Measurements from ENCODE around the gene MBOAT7. TPM values are rescaled to one million over a fixed set of nuclear protein-coding genes. Genes with fewer than 3 reads are reported as not detected.

MBOAT7 gene
- total and polyA plus RNA-seq, 2 of the 8 experiments (the other 6 are each of a cell fraction or from before 2014, with no cell fraction given), result 85.5 to 90.9 TPM

- ChIA-PET POLR2A (ENCODE audit: partially characterized antibody) (interaction anchor here (23.4 to 28.7 kb wide), 2 partner anchors 8 to 10 kb away, joined by 909 read pairs; partner anchors contain the start of genes MBOAT7, RPS9 and TSEN34), CTCF (ENCODE audit: partially characterized antibody) (interaction anchor here (0.6 to 3.2 kb wide), 3 partner anchors 8 to 13 kb away, joined by 3 to 7 read pairs (median 3); partner anchors contain the start of gene MBOAT7)
- Histone ChIP-seq H3K18ac (ENCODE audit: extremely low read depth, low read length) (no peak overlapping the region), H2BK5ac (ENCODE audit: low read depth, low read length) (no peak overlapping the region), H3K23ac (ENCODE audit: insufficient read length) (no peak overlapping the region), H3K4me3 (ENCODE audit: extremely low read depth in 1 of 4, insufficient read depth in 2 of 4, low read depth in 3 of 4, low read length in 4 of 4) (no peak overlapping the region), H2AFZ (ENCODE audit: low read length) (no peak overlapping the region), H2BK20ac (ENCODE audit: low read length) (no peak overlapping the region), H3K23me2 (ENCODE audit: low read depth, low read length) (peaks cover 6% of the 10 kb centered on the region), H3K36me3 (ENCODE audit: control insufficient read depth in 2 of 4, insufficient read depth in 4 of 4, low read length in 3 of 4) (peaks cover 3 to 28% (median 11%) of the 10 kb centered on the region in 4 experiments; a peak in 7 of 8 replicates), H4K8ac (ENCODE audit: extremely low read depth, insufficient read depth, low read length) (no peak overlapping the region), H3K4ac (replicated peaks; ENCODE audit: insufficient read length, low read depth, low read length) (no peak overlapping the region), H3K27me3 (replicated peaks in 1 of 4; ENCODE audit: control insufficient read depth in 3 of 4, extremely low read depth in 1 of 4, insufficient read depth in 3 of 4, low read length in 3 of 4) (no peaks in the 10 kb centered on the region), H2BK12ac (ENCODE audit: low read depth, low read length) (no peak overlapping the region), H3K14ac (ENCODE audit: insufficient read length) (no peak overlapping the region), H2AK5ac (ENCODE audit: low read depth, low read length) (no peak overlapping the region), H3K4me2 (ENCODE audit: insufficient read depth in 1 of 2, low read depth in 2 of 2, low read length in 2 of 2) (no peak overlapping the region), H4K91ac (replicated peaks; ENCODE audit: insufficient read length, low read length) (no peak overlapping the region), H4K20me1 (replicated peaks in 1 of 2; ENCODE audit: control insufficient read depth in 1 of 2, insufficient read depth in 2 of 2, low read length in 2 of 2) (peaks cover 6 to 9% of the 10 kb centered on the region in 2 experiments), H3K9me3 (ENCODE audit: insufficient read depth in 2 of 2, low read depth in 1 of 2, low read length in 1 of 2) (no peaks in the 10 kb centered on the region), H4K5ac (ENCODE audit: insufficient read length, low read depth, low read length) (no peak overlapping the region), H3K56ac (replicated peaks; ENCODE audit: insufficient read length, low read depth, low read length) (no peak overlapping the region), H3K9ac (replicated peaks in 1 of 4; ENCODE audit: extremely low read depth in 1 of 4, low read depth in 3 of 4, low read length in 3 of 4) (no peak overlapping the region), H2BK15ac (ENCODE audit: low read length) (no peak overlapping the region), H3K79me2 (ENCODE audit: control insufficient read depth in 1 of 2, insufficient read depth in 2 of 2, low read length in 2 of 2) (peaks cover 11 to 23% of the 10 kb centered on the region in 2 experiments), H2BK120ac (replicated peaks; ENCODE audit: low read depth, low read length) (no peak overlapping the region), H3K4me1 (replicated peaks in 1 of 4; ENCODE audit: control insufficient read depth in 3 of 4, insufficient read depth in 4 of 4, low read length in 3 of 4) (peaks cover under 1 to 8% (median 1%) of the 10 kb centered on the region in 4 experiments; a peak in 4 of 7 replicates), H3K27ac (ENCODE audit: low read depth, low read length) (no peak overlapping the region), H3K79me1 (ENCODE audit: low read depth, low read length) (peaks cover 4% of the 10 kb centered on the region)
- WGBS, 2 experiments (ENCODE audit: extremely low coverage in 1 of 2, insufficient coverage in 1 of 2, insufficient read length in 1 of 2, insufficient replicate concordance in 2 of 2, low coverage in 1 of 2, low lambda C conversion rate in 2 of 2, missing lambda C conversion rate in 1 of 2), result 89% methylated on average over 3 of the region's 3 CpGs; no CpG with 5 or more reads in 1 of the 2 experiments
- DNase-seq (ENCODE audit: low read depth in 1 of 2, low spot score in 2 of 2) (no peak), FAIRE-seq (no peak)
- TF ChIP-seq EZH2 (IDR thresholded peaks at IDR 0.05; ENCODE audit: low read depth, low read length, severe bottlenecking) (no peak), HDAC6 (IDR thresholded peaks at IDR 0.05; ENCODE audit: low read depth, low read length) (no peak), SP4 (IDR thresholded peaks at IDR 0.05; ENCODE audit: low read length) (no peak), ATF3 (IDR thresholded peaks at IDR 0.05; ENCODE audit: insufficient read depth, low read depth, low read length) (no peak), EP300 (IDR thresholded peaks at IDR 0.05; ENCODE audit: borderline replicate concordance in 1 of 2, low read depth in 2 of 2, low read length in 2 of 2) (no peak)
Observed at GRCh38 chr19:54197121-54197520, 7.7 kb upstream of the MBOAT7 start.
